Stimulated activated CD4-positive, alpha-beta T cell treated with anti-CD3 and anti-CD28 coated beads, Interleukin-4, amount 100 ng/mL, for 24 hours (primary cell): ENCODE results near the gene ZNF555.

Experiments used
- DNase-seq: peaks from one replicate; pipeline ENCODE4 v3.0.0-alpha.2; 2020

ZNF555 gene

DNA sequence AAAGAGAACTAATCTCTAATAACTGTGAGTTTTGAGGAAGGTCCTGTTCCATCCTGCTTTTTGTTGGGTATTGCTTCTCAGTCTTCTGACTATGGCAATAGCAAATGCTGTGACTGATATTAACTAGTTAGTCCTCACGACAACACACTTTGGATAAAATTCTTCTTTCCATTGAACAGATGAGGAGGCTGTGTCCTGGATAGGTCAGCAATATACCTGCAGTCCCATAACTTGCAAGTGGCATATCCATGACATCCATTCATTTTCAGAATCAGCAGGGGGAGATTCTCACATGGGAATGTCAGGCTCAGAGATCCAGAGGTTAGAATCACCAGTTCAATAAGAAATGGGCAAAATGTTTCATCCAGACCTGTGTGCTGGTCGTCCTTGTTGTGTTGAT is 14.3 kb upstream of the ZNF555 start:
- no peak for DNase-seq

DNA sequence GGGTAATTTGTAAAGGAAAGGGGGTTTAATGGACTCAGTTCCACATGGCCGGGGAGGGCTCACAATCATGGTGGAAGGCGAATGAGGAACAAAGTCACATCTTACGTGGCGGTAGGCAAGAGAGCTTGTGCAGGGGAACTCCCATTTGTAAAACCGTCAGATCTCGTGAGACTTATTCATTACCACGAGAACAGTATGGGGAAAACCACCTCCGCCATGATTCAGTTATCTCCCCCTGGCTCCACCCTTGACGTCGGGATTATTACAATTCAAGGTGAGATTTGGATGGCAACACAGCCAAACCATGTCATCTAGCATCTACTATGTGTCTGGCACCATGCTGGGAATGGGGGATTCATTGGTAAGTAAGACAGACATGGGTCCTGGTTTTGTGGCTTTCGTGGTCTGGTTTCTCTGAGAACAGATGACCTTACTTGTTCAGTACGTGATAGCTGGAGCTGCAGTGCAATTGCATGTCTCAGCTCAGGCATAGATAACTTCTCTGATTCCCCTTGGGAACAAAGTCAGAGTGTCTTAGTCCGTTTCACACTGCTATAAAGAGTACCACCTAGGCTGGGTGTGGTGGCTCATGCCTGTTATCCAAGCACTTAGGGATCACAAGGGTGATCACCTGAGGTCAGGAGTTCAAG is 13.3 kb upstream of the ZNF555 start:
- no peak for DNase-seq

GRCh38 chr19:2834294-2834871 is 6.9 kb upstream of the ZNF555 start:
- DNase-seq, result no peak

DNA sequence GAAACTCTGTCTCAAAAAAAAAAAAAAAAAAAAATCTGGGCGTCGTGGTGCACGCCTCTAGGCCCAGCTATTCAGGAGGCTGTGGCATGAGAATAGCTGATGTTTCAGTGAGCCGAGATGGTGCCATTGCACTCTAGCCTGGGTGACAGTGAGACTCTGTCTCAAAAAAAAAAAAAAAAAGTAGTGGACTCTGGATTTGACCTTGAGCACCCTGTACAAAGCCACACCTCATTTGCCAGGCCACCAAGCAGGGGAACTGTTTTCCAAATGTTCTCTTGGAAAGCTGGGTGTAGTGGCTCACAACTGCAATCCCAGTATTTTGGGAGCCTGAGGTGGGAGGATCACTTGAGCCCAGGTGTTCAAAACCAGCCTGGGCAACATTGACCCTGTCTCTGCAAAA is 3.8 kb upstream of the ZNF555 start:
- no peak for DNase-seq

DNA sequence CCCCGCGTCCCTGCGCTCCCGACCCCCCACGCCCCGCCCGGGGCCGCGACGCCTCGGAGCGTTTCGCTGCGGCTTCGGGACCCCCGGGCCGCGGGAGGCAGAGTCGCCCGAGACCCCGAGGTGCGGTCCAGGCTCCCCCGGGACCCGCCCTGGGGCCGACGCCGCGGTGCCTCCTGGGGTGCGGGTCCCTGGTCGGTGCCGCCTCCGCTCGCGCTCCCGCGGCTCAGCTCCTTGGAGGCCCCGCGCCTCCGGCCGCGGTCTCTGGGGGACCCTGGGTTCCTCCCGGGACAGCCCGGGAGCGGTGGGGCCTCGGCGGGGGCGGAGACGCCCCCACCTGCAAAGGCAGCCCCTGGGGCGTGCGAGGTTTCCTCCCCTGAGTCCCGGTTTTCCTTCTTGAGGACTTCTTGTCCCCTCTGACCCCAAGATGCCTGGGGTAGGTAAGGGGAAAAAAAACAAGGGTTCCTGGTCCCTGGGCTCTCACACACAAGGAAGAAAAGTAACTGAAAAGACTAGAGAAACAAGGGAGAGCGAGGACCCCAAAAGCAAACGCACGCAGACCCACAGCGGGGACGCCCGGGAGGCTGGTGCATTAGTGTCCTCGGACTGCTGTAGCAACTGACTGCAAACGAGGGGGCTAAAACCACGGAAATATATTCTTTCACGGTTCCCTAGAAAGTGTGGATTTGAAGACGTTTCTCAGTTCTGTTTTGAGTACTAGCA is 740 bp downstream of the ZNF555 start:
- DNase-seq, result no peak

DNA sequence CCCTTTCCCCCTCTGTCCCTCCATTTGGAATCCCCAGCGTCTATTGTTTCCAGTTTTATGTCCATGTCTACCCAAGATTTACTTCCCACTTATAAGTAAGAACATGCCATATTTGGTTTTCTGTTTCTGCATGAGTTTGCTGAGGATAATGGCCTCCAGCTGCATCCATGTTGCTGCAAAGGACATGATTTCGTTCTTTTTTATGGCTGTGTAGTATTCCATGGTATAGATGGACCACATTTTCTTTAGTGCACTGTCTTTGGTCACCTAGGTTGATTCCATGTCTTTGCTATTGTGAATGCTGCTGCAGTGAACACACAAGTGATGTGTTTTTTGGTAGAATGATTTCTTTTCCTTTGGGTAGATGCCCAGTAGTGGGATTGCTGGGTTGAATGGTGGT is 3.8 kb downstream of the ZNF555 start:
- no peak for DNase-seq

DNA sequence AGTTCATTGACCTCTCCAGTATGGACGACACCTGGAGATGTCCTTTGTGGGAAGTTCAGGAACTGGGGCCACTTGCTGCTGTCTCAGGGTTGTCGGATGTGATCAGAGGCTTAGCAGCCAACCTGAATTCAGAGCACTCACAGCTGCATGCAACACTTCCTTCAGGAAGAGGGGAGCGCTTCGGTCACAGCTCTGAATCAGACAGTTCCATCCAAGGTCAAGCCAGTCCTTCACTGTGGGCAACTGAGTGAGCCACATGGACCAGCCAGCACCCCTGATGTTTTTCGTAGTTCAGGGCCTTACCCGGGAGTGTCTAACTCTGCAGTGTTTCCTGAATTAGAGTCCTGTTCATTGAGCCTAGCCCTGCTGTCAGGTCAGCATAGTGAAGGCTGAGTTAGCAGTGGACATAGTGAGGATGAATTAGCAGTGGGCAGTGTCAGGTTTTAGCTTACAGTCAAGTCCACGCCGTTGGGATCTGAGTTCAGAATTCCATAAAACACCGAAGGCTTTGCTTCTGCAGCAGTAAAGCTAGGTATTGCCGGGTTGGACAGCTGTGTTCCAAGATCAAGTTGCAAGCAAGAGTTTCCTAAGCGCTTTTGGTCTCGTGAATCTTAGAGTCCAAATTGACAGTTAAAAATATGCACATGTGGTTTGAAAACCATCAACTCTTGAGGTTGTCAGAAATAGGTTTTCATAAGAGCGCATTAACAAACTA is 5.1 kb downstream of the ZNF555 start:
- DNase-seq, result no peak

DNA sequence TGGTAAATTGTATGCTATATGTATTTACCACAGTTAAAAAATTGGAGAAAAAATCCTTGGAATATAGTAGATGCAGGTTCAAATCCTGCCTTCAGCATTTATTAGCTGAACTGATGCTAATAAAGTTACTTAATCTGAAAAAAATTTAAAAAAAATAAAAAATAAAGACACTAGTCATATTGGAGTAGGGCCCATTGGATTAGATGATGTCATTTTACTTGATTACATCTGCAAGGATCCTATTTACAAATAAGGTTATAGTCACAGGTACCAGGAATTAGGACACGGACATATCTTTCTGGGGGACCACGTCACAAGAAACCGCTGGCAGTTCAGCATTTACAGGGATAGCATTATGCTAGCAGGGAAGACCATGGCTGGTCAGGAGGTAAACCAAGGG is 6.2 kb downstream of the ZNF555 start:
- DNase-seq, result no peak

- DNase-seq, result no peak
These were observed 7.3 kb downstream of the ZNF555 start for GRCh38 chr19:2848616-2849015.

DNA sequence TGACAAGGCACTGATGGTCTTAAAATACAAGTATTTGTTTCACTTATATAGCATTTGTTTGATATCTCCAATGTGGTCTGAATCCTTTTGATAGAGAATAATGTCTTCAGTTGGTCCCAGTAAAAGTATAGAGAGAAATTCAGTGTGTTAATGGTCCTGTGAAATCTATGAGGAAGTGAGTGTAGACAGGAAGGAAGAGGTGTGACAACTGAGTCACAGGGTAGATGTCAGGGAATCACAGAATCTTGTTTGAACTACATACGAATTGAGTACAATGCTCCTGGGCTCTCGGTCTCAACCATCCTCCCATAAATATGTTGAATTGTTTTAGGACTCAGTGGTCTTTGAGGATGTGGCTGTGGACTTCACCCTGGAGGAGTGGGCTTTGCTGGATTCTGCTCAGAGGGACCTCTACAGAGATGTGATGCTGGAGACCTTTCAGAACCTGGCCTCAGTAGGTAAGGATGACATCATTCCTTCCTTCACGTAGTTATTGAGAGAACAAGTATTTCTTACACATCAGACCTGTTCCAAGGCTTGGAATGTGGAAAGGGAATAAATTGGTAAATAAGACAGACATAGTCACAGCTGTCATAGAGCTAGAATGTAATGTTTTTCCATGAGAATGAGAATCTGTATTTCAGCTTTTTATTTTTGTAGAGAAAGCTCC is 9.1 kb downstream of the ZNF555 start:
- DNase-seq, result no peak

GRCh38 chr19:2852598-2852997 is 11.3 kb downstream of the ZNF555 start:
- no peak for DNase-seq

DNA sequence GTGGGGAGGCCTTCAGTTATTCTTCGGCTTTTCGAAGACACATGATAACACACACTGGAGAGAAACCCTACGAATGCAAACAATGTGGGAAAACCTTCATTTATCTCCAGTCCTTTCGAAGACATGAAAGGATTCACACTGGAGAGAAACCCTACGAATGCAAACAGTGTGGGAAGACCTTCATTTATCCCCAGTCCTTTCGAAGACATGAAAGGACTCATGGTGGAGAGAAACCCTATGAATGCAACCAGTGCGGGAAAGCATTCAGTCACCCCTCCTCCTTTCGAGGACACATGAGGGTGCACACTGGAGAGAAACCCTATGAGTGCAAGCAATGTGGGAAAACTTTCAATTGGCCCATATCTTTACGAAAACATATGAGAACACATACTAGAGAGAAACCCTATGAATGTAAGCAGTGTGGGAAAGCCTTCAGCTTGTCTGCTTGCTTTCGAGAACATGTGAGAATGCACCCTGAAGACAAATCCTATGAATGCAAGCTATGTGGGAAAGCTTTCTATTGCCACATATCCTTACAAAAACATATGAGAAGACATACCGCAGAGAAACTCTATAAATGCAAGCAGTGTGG is 11.8 kb downstream of the ZNF555 start:
- no peak for DNase-seq

- no peak for DNase-seq
These were observed 13.6 kb downstream of the ZNF555 start for GRCh38 chr19:2854849-2855248.

DNA sequence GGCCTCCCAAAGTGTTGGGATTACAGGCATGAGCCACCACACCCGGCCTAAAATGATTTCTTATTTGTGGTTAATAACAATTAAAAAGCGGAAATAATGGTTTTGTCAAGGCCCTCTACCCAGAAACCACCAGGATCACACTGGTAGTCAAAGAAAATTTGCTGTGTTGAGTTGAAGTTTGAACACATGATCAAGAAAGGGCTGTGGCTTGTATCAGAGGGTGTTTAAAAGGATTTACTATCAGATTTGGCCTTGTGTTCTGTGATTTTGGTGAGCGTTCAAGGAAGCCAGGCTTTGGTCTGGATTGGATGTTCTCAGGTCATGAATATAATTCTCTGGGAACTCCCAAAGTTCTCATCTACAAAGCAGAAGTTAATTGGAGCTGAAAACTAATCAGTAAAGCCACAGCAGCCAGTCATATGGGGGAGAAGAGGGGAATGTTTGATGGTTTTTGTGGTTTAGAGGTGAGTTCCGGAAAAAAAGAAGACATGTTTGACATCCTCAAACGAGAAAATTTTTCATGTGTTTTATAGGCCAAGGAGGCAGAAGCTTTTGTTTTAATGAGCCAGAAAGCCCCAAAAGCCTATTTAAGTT is 15.3 kb downstream of the ZNF555 start:
- DNase-seq, result no peak

DNA sequence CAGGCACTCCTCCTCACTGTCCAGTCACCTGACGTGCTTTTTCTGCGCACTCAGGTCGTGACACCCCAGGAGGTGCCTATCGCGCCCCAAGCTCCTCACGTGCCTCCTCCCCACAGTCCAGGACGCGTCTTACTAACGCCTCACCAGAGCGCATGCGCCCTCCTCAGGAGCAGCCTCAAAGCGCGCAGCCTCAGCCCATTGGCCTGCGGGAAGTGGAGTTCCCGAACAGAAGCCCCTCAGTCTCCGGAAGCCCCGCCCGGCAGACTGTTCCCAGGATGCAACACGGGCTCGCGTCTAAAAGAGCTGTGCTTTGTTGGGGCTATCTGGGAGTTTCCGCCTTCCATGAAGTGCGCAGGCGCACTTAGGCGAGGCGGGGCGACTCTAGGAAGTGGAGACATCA is 17.6 kb downstream of the ZNF555 start:
- no peak for DNase-seq

- DNase-seq, result no peak
These were observed 22.5 kb downstream of the ZNF555 start for GRCh38 chr19:2863816-2864215.

DNA sequence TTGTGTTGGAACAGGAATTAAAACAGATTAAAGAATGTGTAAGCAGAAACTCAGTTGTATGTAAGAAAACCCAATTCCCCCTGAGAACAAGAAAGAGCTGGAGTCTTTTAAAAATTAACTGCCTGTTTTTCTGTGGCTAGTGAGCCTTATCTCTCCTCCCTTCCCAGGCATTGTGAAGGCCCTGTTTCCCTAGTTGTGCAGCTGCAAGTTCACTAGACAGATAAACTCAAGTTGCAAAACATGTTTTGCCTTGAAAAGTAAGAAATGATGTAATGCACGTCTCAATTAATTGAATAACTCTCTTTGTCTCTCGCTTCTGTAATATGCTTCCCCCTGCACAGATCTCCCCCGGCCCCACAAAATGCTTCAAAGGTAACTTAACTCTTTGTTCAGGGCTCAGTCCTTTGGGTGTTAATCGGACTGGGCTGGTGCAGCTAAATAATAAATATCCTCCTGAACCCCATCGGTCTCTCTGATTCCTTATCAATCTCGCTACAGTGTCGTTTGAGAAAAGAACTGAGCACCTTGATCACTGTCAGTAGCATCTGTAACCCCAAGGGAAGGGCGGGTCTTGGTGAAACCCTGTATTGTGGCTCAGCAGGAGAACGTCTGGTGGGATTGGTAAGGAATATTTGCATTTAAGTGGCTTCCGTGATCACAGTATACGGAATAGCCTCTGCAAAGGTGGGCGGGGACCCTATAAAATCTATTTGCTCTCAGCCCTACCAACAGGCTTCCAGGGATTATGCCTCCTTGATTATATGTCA is 24.2 kb downstream of the ZNF555 start:
- DNase-seq, result no peak

GRCh38 chr19:2866495-2867024 is 25.3 kb downstream of the ZNF555 start:
- DNase-seq, result no peak

- DNase-seq, result no peak
These were observed 26.0 kb downstream of the ZNF555 start, which contains the start of gene ZNF556 for GRCh38 chr19:2867025-2867991. Gene ZNF556 (plus strand): TSS chr19:2867335. CDS start chr19:2867422, 87 bp downstream.

DNA sequence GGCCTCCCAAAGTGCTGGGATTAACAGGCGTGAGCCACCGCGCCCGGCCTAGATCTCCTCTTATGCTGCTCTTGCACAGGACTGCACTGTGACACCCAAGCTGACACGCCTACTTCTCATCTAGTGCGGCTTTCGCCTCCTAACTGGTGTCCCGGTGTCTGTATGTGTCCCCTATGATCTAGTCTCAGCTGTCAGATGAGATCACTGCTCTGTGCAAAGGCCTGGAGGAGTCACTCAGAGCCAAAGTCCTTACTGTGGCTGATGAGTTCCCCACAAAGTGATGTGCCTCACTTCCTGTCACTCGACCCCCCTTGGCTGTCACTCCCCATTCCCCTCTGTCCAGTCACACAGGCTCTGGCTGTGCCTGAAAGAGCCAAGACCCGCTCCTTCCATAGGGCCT is 28.3 kb downstream of the ZNF555 start:
- DNase-seq, result no peak
